ENCODE data around the gene IGSF1. TPM values are rescaled to one million over a fixed set of nuclear protein-coding genes. Genes with fewer than 3 reads are reported as not detected.

The IGSF1 gene
- total RNA-seq, 1 experiment from 2014 or later: not detected

DNA sequence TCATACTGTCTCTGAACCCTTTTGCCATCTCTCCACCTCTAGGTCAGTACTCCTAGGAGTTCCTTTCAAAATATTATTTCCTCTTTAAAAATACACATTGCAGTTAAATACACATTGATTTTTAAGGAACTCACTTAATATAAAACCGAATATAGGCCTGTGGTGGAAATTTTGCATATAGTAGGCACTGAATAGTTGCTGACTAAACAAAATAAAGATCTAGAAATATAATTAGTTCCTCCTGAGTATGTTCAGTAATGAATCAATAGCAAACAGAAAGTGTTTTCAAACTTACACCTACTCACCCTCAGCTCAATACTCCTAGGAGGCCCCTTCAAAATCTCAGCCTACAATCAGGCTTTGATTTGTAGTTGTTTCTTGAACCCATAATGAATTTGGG lies 61.5 kb downstream of the IGSF1 start:
- no peak overlapping the region for H2AFZ ChIP-seq (ENCODE audit: low read length)
- DNase-seq (no peak), ATAC-seq (no peak)
- no peaks in the 10 kb centered on the region for H3K9me3 ChIP-seq (ENCODE audit: low read length)
- no peak overlapping the region for H3K27ac ChIP-seq (ENCODE audit: low read length)
- BruUV-seq (replicated peaks): no TSS peak
- no peak overlapping the region for H3K4me2 ChIP-seq (ENCODE audit: low read length)
- no peaks in the 10 kb centered on the region for H3K4me1 ChIP-seq (ENCODE audit: insufficient read depth, low read length)
- TF ChIP-seq EZH2phosphoT487 (IDR thresholded peaks at IDR 0.05; ENCODE audit: borderline replicate concordance, low read length) (no peak), EZH2 (IDR thresholded peaks at IDR 0.05; ENCODE audit: low read length, unreplicated experiment) (no peak)
- TF ChIP-seq, protein P1, sequence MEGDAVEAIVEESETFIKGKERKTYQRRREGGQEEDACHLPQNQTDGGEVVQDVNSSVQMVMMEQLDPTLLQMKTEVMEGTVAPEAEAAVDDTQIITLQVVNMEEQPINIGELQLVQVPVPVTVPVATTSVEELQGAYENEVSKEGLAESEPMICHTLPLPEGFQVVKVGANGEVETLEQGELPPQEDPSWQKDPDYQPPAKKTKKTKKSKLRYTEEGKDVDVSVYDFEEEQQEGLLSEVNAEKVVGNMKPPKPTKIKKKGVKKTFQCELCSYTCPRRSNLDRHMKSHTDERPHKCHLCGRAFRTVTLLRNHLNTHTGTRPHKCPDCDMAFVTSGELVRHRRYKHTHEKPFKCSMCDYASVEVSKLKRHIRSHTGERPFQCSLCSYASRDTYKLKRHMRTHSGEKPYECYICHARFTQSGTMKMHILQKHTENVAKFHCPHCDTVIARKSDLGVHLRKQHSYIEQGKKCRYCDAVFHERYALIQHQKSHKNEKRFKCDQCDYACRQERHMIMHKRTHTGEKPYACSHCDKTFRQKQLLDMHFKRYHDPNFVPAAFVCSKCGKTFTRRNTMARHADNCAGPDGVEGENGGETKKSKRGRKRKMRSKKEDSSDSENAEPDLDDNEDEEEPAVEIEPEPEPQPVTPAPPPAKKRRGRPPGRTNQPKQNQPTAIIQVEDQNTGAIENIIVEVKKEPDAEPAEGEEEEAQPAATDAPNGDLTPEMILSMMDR (conservative IDR thresholded peaks at IDR 0.05; ENCODE audit: low read depth, low read length): no peak
- ChIA-PET CTCF (no interaction called here), POLR2A (ENCODE audit: unreplicated experiment) (no interaction called here)
- H3K36me3 ChIP-seq (ENCODE audit: low read depth, low read length): no peaks in the 10 kb centered on the region
- no peak overlapping the region for H3K4me3 ChIP-seq (ENCODE audit: low read length)
- intact Hi-C loops (cut with micrococcal nuclease): no loop called here
- no peaks in the 10 kb centered on the region for H3K9me2 ChIP-seq (replicated peaks; ENCODE audit: low read length)
- no peaks in the 10 kb centered on the region for H3F3A ChIP-seq (ENCODE audit: low read length, unreplicated experiment)
- H3K9ac ChIP-seq (ENCODE audit: low read length): no peak overlapping the region
- no peaks in the 10 kb centered on the region for H3K27me3 ChIP-seq (ENCODE audit: low read length)
- H3K79me2 ChIP-seq (ENCODE audit: low read length): no peaks in the 10 kb centered on the region
- H4K20me1 ChIP-seq (ENCODE audit: low read length): no peaks in the 10 kb centered on the region

DNA sequence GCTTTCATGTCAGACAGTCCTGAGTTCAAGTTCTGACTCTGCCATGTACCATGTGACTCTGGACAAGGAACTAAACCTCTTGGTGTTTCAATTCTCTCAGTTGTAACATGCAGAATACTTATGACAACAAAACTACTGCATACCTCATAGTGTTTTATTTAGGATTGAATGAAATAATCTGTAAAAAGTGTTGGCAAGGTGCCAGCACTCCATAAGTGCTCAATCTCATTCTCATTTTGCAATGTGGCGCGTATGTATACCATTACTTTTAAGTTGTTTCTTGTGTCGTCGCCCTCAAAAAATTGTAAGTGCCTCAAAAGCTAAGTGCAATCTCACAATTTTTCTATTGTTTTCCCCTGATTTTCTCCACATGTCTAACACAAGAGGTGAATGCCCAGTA lies 62.5 kb downstream of the IGSF1 start:
- no peak for DNase-seq

DNA sequence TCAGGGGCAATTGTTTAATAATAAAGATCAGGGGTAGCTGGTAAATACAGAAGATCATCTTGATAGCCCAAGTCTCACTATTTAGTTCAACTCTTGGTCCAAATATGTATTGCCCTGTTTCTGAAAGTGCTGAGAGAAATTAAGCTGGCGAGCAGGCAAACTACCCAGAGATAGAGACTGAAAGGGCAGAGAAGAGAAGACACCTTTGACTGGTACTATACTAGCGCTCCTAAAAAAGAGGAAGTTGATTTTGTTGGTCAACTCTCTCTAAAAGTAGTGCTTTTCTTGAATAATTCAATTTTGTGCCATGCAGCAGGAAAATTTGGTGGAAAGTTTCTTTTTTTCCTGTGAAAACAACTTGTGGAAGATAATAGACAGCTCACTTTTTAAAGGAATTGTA lies 64.0 kb downstream of the IGSF1 start:
- Histone ChIP-seq H3K79me2 (ENCODE audit: low read length) (no peaks in the 10 kb centered on the region), H3K27ac (ENCODE audit: low read length) (no peak overlapping the region), H3K4me3 (ENCODE audit: low read length) (no peak overlapping the region), H3K36me3 (ENCODE audit: low read depth, low read length) (no peaks in the 10 kb centered on the region), H3F3A (ENCODE audit: low read length, unreplicated experiment) (no peaks in the 10 kb centered on the region), H3K9me3 (ENCODE audit: low read length) (no peaks in the 10 kb centered on the region), H3K9me2 (replicated peaks; ENCODE audit: low read length) (no peaks in the 10 kb centered on the region), H4K20me1 (ENCODE audit: low read length) (no peaks in the 10 kb centered on the region), H3K9ac (ENCODE audit: low read length) (no peak overlapping the region), H2AFZ (ENCODE audit: low read length) (no peak overlapping the region), H3K27me3 (ENCODE audit: low read length) (no peaks in the 10 kb centered on the region), H3K4me2 (ENCODE audit: low read length) (no peak overlapping the region), H3K4me1 (ENCODE audit: insufficient read depth, low read length) (no peaks in the 10 kb centered on the region)
- TF ChIP-seq, protein P1 (conservative IDR thresholded peaks at IDR 0.05; ENCODE audit: low read depth, low read length): no peak
- TF ChIP-seq EZH2 (IDR thresholded peaks at IDR 0.05; ENCODE audit: low read length, unreplicated experiment): no peak
- no peak for TF ChIP-seq EZH2phosphoT487 (IDR thresholded peaks at IDR 0.05; ENCODE audit: borderline replicate concordance, low read length)
- CTCF ChIA-PET: no interaction called here
- BruUV-seq (replicated peaks): no TSS peak
- intact Hi-C loops (cut with micrococcal nuclease): no loop called here
- no peak for ATAC-seq
- DNase-seq: no peak
- POLR2A ChIA-PET (ENCODE audit: unreplicated experiment): no interaction called here

More for the DNA sequence above, 62.5 kb downstream of the IGSF1 start:
- H3K27me3 ChIP-seq (ENCODE audit: low read length): no peaks in the 10 kb centered on the region
- no peaks in the 10 kb centered on the region for H3K79me2 ChIP-seq (ENCODE audit: low read length)
- no peak for ATAC-seq
- no peaks in the 10 kb centered on the region for H3K9me3 ChIP-seq (ENCODE audit: low read length)
- no peaks in the 10 kb centered on the region for H3F3A ChIP-seq (ENCODE audit: low read length, unreplicated experiment)
- H3K9me2 ChIP-seq (replicated peaks; ENCODE audit: low read length): no peaks in the 10 kb centered on the region
- H3K9ac ChIP-seq (ENCODE audit: low read length): no peak overlapping the region
- ChIA-PET POLR2A (ENCODE audit: unreplicated experiment) (no interaction called here), CTCF (no interaction called here)
- H3K4me3 ChIP-seq (ENCODE audit: low read length): no peak overlapping the region
- no peak overlapping the region for H3K27ac ChIP-seq (ENCODE audit: low read length)
- no peak overlapping the region for H3K4me2 ChIP-seq (ENCODE audit: low read length)
- TF ChIP-seq EZH2phosphoT487 (IDR thresholded peaks at IDR 0.05; ENCODE audit: borderline replicate concordance, low read length) (no peak), EZH2 (IDR thresholded peaks at IDR 0.05; ENCODE audit: low read length, unreplicated experiment) (no peak)
- TF ChIP-seq, protein P1 (conservative IDR thresholded peaks at IDR 0.05; ENCODE audit: low read depth, low read length): no peak
- H3K4me1 ChIP-seq (ENCODE audit: insufficient read depth, low read length): no peaks in the 10 kb centered on the region
- H3K36me3 ChIP-seq (ENCODE audit: low read depth, low read length): no peaks in the 10 kb centered on the region
- intact Hi-C loops (cut with micrococcal nuclease): no loop called here
- no TSS peak for BruUV-seq (replicated peaks)
- H2AFZ ChIP-seq (ENCODE audit: low read length): no peak overlapping the region
- no peaks in the 10 kb centered on the region for H4K20me1 ChIP-seq (ENCODE audit: low read length)

Other genes with a start within 250 kb of the IGSF1 start
- gene ARHGAP36, start 231.0 kb downstream of the IGSF1 start, total RNA-seq (2014; rRNA removed): not detected in 2 replicates